ENCODE measurements around the gene WFDC1. TPM values are rescaled to one million over a fixed set of nuclear protein-coding genes. Genes with fewer than 3 reads are reported as not detected.

WFDC1 gene
- total RNA-seq, 4 donors from 2014 or later: 0.77 to 13.3 (median 5.7) TPM

DNA sequence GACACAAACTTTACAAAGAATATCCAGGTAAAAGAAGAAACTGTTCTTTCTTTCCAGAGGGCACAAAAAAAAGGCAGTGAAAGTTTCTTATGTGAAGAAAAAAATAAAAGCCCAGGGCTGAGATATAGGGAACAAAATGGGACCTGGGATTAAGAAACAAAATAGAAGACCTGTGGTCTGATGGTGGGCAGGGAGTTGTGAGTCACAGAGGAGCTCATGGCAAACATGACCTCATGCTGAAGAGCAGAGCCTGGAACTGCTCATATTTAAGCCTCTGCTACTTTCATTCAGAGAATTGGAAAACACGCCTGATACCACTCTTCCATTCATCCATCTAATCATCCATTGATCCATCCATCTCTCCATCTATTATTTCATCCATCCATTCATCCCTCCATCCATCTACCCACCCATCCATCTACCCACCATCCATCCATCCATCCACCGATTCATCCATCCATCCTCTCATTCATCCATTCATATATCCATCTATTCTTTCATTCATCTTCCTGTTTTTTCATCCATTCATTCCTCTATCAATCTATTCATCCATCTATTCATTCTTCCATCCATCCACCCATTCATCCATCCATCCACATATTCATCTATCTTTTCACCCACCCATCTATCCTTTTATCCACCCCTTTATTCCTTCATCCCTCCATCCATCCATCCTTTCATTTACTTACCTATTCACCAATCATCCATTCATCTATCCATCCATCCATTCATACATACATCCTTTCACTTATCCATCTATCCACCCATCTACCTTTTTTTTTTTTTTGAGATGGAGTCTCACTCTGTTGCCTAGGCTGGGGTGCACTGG lies 30.0 kb downstream of the WFDC1 start:
- H3K36me3 ChIP-seq: no peaks in the 10 kb centered on the region
- DNase-seq: no peak
- intact Hi-C loops (cut with DNase I; ENCODE audit: low total_unique reads): no loop called here
- no peaks in the 10 kb centered on the region for H3K9me3 ChIP-seq
- no peaks in the 10 kb centered on the region for H3K27me3 ChIP-seq
- no peak overlapping the region for H3K27ac ChIP-seq
- no peak for TF ChIP-seq POLR2A (IDR thresholded peaks at IDR 0.05)
- TF ChIP-seq, protein P1, sequence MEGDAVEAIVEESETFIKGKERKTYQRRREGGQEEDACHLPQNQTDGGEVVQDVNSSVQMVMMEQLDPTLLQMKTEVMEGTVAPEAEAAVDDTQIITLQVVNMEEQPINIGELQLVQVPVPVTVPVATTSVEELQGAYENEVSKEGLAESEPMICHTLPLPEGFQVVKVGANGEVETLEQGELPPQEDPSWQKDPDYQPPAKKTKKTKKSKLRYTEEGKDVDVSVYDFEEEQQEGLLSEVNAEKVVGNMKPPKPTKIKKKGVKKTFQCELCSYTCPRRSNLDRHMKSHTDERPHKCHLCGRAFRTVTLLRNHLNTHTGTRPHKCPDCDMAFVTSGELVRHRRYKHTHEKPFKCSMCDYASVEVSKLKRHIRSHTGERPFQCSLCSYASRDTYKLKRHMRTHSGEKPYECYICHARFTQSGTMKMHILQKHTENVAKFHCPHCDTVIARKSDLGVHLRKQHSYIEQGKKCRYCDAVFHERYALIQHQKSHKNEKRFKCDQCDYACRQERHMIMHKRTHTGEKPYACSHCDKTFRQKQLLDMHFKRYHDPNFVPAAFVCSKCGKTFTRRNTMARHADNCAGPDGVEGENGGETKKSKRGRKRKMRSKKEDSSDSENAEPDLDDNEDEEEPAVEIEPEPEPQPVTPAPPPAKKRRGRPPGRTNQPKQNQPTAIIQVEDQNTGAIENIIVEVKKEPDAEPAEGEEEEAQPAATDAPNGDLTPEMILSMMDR (IDR thresholded peaks at IDR 0.05): no peak
- no peak overlapping the region for H3K4me3 ChIP-seq
- H3K4me1 ChIP-seq: no peaks in the 10 kb centered on the region

DNA sequence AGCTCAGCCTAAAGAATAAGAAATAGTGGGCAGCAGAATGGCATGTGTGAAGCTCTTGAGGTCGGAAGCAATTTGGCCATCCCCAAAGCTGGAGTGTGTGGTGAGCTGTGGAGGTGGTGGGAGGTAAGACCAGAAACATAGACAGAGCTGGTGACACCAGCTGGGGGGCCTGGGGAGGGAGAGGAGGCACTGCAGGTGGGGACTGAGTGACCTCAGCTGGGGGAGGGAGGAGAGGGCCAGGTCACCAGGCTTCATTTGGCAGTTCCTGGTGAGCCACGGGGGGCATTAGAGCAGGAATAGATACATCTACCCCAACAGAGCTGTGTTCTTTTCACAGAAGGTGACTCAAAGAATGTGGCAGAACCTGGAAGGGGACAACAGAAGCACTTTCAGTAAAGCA lies 31.9 kb downstream of the WFDC1 start:
- Histone ChIP-seq H3K36me3 (no peaks in the 10 kb centered on the region), H3K27me3 (no peaks in the 10 kb centered on the region)

DNA sequence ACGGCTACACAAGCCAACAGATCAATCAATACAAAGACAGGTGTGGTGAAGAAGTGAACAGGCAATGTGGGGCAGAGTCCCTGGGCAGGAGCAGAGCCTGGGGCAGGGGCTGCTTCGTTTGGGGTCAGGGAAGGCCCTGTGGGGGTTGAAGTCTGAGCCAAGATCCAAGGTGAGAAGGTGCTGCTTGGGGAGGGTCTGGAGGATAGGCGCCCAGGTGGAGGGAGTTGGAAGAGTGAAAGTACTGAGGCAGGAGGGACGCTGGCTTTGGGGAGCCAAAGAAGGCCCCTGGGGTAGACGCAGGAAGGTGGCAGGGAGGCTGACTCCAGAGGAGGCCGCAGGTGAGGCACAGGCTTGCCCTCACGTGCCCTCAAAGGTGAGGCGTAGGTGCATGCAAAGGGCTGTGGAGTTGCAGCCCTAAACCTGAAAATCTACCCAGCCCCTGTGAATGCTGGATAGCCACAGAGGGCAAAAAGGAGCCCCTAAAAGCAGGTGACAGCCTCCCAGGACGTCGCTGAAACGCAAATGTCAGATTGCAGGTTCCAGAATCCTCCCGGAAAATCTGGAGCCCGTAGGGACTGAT lies 33.3 kb downstream of the WFDC1 start:
- Histone ChIP-seq H3K4me1 (no peaks in the 10 kb centered on the region), H3K27me3 (no peaks in the 10 kb centered on the region), H3K27ac (no peak overlapping the region), H3K4me3 (no peak overlapping the region), H3K9me3 (no peaks in the 10 kb centered on the region), H3K36me3 (no peaks in the 10 kb centered on the region)
- intact Hi-C loops (cut with DNase I; ENCODE audit: low total_unique reads): no loop called here
- DNase-seq: no peak
- TF ChIP-seq POLR2A (IDR thresholded peaks at IDR 0.05): no peak
- TF ChIP-seq, protein P1 (IDR thresholded peaks at IDR 0.05): no peak

More for the DNA sequence above, 31.9 kb downstream of the WFDC1 start:
- TF ChIP-seq, protein P1 (IDR thresholded peaks at IDR 0.05): no peak
- TF ChIP-seq POLR2A (IDR thresholded peaks at IDR 0.05): no peak
- Histone ChIP-seq H3K4me3 (no peak overlapping the region), H3K9me3 (no peaks in the 10 kb centered on the region), H3K27ac (no peak overlapping the region), H3K4me1 (no peaks in the 10 kb centered on the region)
- intact Hi-C loops (cut with DNase I; ENCODE audit: low total_unique reads): no loop called here
- DNase-seq: no peak

DNA sequence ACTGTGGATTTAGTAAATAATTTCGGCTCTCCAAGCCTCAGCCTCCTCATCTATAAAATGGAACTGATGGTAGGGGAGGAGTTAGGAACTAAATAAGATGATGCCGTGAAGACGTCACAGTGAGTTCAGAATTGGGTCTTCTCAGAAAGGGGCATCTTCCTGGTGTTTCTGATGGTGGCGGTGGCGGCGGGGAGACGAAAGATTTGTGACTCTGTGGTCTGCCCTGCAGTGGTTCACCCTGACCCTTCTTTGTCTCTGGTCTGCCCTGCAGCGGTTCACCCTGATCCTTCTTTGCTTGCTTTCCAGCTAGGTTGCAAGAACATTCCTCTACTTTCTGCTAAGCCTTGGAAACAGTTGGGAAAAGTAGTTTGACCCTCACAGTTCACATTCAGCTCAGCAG lies 34.3 kb downstream of the WFDC1 start:
- Histone ChIP-seq H3K36me3 (no peaks in the 10 kb centered on the region), H3K27ac (no peak overlapping the region), H3K4me1 (no peaks in the 10 kb centered on the region), H3K27me3 (no peaks in the 10 kb centered on the region), H3K9me3 (no peaks in the 10 kb centered on the region), H3K4me3 (no peak overlapping the region)
- no peak for DNase-seq
- intact Hi-C loops (cut with DNase I; ENCODE audit: low total_unique reads): no loop called here
- TF ChIP-seq, protein P1 (IDR thresholded peaks at IDR 0.05): no peak
- TF ChIP-seq POLR2A (IDR thresholded peaks at IDR 0.05): no peak

Measured in uterus (tissue), 4 donors.